NCI-H446 treated with DMSO at 0.1 percent for 48 hours (cell line): ENCODE results near the gene HNF4A.

Source experiments
- DNase-seq: peaks from one replicate; lab custom pipeline; 2025; lab: John Stamatoyannopoulos, UW

Gene HNF4A

GRCh38 chr20:44426879-44427790 is 71.6 kb downstream of the HNF4A start:
- no peak for DNase-seq

DNA sequence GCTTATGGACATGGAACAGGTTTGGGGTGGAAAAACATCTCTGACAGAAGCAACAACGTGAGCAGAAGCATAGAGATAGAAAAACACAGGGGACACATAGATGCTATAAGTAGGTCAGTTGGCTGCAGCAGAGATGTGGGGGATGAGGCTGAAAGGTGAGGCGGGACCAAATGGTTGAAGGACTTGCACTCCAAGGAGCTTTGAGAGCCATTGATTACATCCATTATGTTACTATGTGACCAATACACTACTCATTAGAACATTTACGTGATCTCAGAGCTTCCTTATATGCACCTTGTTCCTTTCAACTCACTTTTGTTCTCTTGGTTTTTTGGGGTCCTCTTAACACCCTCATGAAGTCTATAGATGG is 72.3 kb downstream of the HNF4A start:
- no peak for DNase-seq

DNA sequence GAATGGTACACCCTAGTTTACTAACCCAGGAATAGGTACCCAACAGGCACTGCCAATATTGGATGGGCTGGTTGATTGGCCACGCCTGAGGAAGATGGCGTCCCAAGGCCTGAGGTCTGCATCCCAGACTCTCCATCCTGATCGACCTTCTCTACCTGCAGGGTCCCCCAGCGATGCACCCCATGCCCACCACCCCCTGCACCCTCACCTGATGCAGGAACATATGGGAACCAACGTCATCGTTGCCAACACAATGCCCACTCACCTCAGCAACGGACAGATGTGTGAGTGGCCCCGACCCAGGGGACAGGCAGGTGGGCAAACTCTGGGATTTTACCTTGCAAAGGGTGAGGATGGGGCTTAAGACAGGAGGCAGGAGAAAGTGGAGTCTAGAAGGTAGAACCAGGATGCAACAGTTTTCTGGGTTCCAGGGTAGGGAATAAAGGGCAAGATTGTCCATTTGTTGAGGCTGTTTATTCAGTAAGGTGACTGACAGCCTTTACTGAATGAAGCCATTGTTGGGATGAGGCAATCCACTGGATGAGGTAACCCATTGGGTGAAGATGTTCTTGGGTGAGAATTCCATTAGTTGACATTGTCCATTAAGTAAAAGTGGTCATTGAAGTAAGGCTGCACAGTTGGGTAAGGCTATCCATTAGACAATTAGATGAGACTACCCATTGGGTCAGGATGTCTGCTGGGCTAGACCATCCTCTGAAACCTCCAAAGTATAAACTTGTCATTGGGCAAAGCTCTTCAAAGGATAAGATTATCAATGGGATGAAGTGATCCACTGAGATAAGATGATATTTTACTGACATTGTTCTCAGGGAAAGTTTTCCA is 72.9 kb downstream of the HNF4A start:
- no peak for DNase-seq

GRCh38 chr20:44429017-44429339 is 73.5 kb downstream of the HNF4A start:
- no peak for DNase-seq

- no peak for DNase-seq
Measured at GRCh38 chr20:44429419-44430269, 74.1 kb downstream of the HNF4A start.

DNA sequence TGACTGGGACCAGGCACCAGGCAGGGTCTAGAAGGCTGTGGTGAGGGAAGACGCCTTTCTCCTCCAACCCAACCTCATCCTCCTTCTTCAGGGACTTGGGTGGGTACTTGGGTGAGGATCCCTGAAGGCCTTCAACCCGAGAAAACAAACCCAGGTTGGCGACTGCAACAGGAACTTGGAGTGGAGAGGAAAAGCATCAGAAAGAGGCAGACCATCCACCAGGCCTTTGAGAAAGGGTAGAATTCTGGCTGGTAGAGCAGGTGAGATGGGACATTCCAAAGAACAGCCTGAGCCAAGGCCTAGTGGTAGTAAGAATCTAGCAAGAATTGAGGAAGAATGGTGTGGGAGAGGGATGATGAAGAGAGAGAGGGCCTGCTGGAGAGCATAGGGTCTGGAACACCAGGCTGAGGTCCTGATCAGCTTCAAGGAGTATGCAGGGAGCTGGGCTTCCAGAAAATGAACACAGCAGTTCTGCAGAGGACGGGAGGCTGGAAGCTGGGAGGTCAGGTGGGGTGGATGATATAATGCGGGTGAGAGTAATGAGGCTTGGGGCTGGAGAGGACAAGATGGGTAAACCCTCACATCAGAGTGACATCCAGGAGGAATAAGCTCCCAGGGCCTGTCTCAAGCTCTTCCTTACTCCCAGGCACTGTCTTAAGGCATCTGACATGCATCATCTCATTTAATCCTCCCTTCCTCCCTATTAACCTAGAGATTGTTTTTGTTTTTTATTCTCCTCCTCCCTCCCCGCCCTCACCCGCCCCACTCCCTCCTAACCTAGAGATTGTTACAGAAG is 75.0 kb downstream of the HNF4A start:
- DNase-seq: no peak

DNA sequence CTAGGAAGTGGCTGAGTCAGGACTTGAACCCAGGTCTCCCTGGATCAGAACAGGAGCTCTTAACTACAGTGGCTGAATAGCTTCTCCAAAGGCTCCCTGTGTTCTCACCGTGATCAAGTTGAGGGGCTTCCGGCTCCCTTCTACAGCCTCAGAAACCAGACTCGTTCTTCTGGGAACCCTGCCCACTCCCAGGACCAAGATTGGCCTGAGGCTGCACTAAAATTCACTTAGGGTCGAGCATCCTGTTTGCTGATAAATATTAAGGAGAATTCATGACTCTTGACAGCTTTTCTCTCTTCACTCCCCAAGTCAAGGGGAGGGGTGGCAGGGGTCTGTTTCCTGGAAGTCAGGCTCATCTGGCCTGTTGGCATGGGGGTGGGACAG is 75.6 kb downstream of the HNF4A start:
- DNase-seq: no peak

DNA sequence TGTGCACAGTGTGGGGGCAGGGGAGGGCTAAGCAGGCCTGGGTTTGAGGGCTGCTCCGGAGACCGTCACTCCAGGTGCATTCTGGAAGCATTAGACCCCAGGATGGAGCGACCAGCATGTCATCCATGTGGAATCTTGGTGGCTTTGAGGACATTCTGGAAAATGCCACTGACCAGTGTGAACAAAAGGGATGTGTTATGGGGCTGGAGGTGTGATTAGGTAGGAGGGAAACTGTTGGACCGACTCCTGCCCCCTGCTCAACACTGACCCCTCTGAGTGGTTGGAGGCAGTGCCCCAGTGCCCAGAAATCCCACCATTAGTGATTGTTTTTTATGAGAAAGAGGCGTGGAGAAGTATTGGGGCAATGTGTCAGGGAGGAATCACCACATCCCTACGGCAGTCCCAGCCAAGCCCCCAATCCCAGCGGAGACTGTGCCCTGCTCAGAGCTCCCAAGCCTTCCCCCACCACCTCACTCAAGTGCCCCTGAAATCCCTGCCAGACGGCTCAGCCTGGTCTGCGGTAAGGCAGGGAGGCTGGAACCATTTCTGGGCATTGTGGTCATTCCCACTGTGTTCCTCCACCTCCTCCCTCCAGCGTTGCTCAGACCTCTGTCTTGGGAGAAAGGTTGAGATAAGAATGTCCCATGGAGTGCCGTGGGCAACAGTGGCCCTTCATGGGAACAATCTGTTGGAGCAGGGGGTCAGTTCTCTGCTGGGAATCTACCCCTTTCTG is 76.2 kb downstream of the HNF4A start:
- no peak for DNase-seq

DNA sequence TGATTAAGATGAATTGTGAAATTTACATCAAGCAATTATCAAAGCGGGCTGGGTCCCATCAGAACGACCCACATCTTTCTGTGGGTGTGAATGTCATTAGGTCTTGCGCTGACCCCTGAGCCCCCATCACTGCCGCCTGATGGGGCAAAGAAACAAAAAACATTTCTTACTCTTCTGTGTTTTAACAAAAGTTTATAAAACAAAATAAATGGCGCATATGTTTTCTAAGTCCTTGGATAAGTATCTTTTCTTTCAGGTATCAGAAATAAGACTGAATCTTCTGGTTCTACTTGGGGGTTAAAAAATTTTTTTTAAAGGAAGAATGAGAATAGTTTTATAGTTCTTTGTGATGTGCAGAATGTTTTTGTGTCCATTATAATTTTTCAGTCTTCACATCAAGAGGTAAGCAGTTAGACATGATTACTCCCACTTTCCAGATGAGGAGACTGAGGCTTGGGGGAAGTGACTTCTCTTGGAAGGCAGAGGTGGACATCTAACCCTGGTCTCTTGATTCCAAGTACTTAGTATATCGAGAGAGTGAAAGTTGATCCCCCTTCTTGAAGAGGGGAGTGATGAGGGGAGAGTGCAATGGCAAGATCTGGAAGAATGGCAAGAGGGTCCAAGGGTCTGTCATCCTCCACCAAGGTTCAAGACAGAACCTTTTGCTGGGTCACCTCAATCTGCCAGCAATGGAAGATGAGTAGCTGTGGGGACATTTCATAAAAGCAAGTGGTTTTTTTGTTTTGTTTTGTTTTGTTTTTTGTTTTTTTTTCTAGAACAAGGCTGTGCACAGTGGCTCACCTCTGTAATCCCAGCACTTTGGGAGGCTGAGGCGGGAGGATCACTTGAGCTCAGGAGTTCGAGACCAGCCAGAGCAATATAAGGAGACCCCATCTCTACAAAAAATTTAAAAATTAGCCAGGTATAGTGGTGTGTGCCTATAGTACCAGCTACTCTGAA is 77.4 kb downstream of the HNF4A start:
- DNase-seq: no peak

- DNase-seq: no peak
Measured at GRCh38 chr20:44433751-44434538, 78.4 kb downstream of the HNF4A start.

- no peak for DNase-seq
Measured at GRCh38 chr20:44435630-44436335, 80.3 kb downstream of the HNF4A start.

DNA sequence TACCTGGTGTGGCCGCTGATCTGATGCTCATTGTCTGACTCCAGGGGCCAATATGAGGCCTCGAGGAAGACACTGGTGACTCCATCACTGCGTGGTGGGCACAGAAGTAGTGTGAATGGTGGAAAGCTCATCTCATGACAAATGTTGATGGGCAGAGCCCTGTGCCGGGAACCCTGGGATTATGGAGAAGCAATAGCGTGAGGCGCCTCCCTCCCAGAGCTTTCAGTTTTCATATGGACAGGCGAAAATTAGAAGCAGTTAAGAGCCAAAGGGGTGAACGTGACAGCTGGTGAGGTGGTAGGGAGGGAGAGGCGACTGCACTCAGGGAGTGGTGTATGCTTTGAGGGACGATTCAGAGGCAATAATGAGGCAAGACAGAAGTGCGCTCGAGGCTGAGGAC is 80.9 kb downstream of the HNF4A start:
- no peak for DNase-seq

DNA sequence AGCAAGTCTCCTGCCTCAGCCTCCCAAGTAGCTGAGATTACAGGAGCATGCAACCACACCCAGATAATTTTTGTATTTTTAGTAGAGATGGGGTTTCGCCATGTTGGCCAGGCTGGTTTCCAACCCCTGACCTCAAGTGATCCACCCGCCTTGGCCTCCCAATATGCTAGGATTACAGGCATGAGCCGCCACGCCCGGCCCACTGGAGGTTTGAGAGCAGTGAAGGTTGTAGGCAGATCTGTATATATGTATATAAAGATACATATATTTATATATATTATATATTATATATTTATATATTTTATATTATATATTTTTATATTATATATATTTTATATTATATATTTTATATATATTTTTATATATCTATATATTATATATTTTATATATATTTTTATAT is 82.0 kb downstream of the HNF4A start:
- DNase-seq: no peak

DNA sequence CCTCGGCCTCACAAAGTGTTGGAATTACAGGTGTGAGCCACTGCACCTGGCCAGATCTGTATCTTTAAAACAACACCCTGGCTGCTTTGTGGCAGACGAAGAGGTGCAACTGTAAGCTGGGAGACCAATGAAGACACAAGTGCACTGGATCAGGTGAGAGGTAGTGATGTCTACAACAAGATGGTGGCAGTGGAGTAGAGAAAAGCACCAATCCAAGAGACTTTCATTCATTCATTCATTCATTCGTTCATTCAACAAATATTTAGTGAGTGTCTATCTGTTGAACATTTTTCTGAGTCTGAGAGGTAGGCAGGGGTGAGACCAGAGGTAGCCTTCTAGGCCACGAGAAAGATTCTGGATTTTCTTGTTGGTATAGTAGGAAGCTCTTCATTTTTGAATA is 83.3 kb downstream of the HNF4A start:
- no peak for DNase-seq

DNA sequence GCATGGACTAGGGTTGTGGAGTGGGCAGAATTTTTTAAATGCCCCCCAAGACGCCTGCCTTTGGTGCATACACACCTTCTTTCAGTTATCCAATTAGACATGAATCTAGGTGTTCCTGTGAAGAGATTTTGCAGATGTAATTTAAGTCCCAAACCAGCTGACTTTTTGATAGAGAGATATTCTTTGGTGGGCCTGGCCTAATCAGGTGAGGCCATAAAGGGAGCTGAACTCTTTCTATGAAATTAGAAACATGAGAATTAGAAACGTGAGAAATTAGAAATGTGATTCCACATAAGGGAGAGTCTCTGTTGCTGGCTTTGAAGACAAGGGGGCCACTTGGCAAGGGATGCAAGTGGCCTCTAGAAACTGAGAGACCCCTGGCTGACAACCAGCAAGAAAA is 83.8 kb downstream of the HNF4A start:
- DNase-seq: no peak

DNA sequence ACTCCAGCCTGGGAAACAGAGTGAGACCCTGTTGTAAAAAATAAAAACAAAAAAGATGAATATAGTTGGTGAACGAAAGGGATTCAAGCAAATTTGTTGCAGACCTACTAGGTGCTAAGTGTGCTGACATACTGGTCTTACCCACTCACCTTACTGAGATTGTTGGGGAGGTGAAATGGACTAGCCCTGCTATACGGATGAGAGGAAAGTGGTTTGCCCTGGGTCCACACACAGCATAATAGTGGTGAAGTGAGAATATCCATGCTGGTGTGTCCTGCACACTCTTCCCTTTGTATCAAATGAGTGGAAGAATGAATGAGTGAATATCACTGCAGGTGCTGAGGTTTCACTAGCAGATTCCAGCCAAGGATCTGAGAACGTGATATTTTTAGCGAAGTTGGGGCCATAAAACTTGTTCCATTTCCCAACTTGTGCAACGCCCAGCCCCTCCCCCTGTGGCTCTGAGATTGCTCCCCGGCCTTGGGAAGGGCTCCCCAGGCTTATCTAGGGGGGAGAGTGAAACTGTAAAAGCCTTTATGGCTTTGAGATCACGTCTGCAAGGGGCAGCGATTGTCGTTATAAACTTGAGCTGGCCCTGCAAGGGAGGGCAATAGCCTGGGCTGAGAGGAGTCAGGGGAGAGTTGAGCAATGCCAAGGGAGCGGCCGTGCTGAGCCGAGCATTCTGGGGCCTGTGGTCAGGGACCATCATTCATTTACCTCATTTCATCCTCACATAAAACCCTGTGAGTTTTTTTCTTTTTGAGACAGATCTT is 87.0 kb downstream of the HNF4A start:
- DNase-seq: no peak
